Activated T-helper 1 cell treated with Interleukin-2 at 50 U/mL for 16 hours (primary cell): Measurements from ENCODE around the gene AEBP2.
"Not testable (repeated sequence)": the region's sequence is repeated elsewhere in the genome, so short reads cannot be mapped to it uniquely, and the experiment has no call there.

Experiments used
- DNase-seq: peaks from one replicate; pipeline ENCODE4 v3.0.0-alpha.2; 2020; ENCODE audit warnings: low read depth

AEBP2 gene

GRCh38 chr12:19439059-19440018 lies at the start of gene AEBP2:
Gene AEBP2, plus strand, starts transcription at chr12:19439492. Its CDS starts 208 bp downstream, at chr12:19439700.
- DNase-seq, result peak; percentile 91

DNA sequence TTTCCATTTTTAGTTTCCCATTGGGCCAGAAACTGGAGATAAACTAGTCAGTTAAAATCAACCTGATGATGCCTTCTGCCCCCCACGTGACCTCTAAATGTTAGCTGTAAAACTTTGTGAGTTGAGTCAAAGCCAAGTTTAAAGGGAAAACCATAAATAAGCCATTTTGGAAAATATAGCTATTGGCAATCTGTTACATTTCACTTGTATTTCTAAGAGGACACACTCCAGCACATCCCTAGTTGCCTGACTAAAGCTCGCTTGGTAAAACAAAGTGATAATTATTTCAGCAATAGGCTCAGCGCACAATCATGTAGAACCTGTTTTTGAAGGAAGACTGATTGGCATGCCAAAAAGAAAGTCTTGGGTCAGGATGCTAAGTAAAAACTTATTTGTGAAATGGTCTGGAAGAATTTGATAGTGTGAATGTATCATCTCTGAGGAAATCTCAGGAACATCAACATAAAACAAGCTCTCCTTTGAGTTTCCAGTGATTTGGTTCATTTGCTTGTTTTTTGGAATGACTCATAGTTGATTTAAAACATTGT lies 49.2 kb upstream of the AEBP2 start:
- DNase-seq, result no peak

DNA sequence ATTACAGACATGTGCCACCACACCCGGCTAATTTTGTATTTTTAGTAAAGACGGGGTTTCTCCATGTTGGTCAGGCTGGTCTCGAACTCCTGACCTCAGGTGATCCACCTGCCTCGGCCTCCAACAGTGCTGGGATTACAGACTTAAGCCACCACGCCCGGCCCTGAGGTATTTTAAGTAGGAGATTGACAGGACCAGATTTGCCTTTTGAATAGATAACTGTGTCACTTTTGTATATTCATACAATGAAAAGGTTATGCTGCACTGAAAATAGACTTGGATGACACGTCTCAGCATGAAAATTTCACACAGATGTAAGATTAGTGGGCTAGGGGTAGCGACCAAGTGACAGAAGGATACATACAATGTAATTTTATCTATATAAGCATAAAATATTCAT lies 46.6 kb upstream of the AEBP2 start:
- DNase-seq, result not testable (repeated sequence)

DNA sequence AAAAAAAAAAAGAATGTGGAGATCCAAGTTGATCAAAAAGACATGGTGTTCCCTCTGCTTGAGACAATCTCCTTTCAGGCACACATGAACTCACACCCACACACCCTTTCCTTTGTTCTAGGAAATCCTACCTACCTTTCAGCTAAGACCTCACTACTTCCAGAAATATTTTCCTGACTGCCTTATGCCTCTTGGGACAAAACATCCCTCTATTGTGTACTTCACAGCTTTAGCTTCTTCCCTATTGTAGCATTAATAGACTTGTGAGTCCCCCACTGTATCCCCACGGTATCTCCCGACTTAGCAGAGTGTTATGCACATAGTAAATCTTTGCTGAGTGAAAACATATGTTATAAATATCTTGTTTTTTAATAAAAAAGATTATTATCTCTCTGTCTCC lies 44.9 kb upstream of the AEBP2 start:
- DNase-seq, result no peak

DNA sequence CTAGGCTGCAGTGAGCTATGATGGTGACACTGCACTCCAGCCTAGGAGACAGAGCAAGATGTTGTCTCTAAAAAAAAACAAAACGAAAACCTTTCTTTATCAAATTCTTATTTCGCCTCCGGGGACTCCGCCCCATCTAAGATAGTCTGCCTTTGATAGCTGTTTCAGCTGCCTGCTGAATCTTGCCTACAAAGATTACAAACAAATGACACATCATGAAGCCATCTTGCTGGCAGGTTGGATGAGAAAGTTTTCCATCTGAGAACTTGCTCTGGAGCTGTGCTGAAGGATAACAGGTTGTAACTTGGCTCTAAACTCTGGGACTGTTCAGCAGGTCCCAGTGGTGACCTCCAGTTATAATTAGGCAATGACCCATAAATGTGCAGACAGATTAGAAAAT lies 41.8 kb upstream of the AEBP2 start:
- DNase-seq, result no peak

GRCh38 chr12:19398376-19399363 lies 40.6 kb upstream of the AEBP2 start:
- DNase-seq, result no peak

GRCh38 chr12:19400649-19401285 lies 38.5 kb upstream of the AEBP2 start:
- not testable (repeated sequence) for DNase-seq

DNA sequence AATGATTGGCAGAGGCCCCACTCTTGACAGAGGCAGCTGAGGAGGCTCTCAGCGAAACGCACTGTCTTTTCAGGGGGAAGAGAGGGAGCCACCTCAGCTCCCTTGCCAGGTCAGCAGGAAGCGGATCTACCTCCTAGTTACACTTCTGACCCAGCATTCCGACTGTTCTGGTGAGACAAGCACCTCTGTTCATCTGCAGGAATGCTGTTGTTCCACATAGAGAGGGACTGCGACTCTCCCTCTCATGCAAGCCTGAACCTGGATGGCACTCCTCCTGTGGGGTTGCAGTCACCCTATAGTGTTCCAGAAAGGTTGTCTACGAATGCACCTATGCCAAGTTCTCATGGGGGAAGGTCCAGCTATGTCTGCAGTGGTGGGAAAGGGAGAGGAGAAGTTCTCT lies 37.1 kb upstream of the AEBP2 start:
- no peak for DNase-seq

- no peak for DNase-seq
Measured at GRCh38 chr12:19402743-19403431, 36.4 kb upstream of the AEBP2 start.

DNA sequence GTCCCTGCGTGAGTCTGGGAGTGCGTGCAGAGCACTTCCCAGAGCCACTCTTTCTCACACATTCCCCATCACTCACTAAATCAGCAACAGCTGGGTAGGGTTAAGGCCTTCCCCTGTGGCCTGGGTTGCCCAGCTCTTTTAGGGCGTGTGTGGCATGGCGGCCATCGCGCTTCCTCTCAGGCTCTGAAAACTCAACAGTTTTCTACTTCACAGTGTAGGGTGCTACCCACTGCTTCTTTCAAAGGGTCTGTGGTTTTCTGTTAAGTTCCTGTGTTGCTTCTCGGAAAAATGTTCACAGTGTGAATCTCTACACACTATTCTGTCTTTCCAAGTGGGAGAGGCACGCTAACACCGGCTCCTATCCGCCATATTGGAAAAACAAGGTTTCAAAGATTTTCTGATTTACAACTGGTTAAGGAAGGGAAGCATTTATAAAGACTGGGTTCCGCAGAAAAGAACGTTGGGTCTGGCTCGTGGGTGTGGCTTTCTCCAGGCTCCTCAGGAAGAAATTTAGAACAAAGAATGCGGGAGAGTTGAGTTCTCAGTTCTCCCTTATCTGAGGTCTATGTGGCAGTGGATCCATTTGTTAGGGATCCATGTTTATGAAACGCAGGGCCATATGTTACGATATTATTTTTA lies 34.9 kb upstream of the AEBP2 start:
- no peak for DNase-seq

DNA sequence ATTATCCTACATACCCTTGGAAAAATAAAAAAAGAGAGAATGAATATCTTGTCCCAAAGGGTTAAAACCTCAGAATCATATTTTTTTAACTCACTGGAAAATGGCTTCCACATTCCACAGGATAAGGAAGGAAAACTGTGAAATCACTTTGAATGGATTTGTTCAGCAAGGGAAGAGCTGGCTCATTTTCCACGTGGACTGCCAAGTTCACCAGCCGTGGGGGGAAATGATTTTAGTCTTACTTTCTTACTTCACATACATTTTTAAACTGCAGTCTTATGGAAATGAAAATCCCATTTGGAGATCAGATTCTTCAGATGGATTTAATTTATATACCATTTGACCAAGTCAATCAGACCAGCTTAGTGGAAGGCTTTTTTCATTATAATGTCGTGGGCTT lies 29.9 kb upstream of the AEBP2 start:
- DNase-seq, result no peak

DNA sequence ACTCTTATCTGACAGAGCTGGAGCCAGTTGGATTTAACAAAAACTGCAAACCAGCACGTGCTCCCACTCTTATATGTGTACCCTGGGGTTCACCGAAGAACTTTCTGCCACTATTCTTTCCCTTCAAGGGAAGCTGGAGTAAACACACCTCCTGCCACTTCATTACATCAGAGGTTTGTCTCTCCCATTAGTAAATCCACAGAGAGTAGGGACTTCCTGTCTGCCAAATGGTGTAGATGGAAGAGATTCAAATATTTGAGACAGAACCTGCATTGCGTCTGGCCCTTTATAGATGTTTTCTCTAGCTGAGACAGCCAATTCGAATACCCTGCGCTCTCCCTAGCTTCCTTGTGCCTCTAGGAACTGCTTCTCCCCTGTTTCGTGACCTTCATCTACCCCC lies 29.1 kb upstream of the AEBP2 start:
- DNase-seq, result no peak

- DNase-seq, result no peak
Measured at GRCh38 chr12:19410629-19411185, 28.6 kb upstream of the AEBP2 start.

DNA sequence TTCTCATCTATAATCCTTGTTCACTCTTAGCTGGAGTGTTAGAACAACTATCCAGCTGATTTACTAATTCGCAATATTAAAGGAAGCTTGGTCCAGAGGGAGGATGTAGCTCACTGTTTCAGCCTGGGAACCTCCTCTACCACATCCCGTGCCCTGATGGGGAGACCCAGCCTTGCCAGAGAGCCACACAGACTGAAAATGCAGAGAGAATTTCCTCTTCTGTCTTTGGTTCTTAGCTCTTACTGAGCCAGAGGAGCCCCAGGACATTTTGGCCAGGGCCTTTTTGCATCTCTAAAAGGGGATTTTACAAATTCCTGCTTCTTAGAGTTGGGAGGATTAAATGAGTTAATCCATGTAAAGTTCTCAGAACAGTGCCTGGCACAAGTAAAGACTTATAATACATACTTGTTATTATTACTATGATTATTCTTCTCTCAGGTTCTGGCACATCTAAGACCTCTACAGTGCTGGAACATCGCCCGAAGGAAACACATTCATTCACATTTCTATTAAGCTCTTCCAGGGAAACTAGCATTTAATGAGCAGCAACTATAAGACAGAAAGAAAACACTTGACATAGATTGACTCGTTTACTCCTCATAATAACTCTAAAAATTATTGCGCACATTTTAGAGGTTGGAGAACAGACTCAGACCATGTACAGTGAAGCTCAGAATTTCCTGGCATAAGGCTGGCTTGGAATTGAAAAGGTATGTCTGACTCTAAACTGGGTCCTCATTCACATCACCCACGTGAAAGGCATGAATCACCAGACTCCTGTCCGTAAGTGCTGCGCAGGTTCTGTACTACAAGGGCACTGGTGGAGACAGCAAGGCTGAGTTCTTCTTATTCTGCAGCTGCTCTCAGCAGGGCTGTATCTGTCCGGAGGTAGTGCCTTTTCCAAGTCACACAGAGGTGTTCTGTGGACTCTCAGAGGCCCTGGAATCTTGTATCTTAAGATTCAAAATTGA lies 27.8 kb upstream of the AEBP2 start:
- DNase-seq, result no peak

DNA sequence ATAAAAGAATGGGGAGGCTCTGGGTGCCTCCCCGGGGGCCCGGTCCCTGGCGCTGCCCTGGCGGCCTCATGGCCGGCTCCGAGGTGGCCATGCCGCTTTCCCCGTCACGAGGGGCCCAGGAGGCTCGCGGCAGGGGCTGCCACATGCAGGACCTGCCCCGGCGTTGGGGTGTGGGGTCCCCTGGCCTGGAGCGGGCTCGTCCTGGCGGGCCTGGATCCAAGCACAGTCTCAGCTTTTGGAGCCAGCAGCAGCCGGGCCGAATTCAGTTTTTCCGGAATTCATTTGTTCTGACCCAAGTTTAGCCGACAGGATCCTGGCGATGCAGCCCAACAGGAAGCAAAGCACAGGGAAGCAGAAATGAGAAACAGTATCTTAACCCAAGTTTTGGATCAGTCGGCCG lies 26.4 kb upstream of the AEBP2 start:
- DNase-seq, result no peak

- DNase-seq, result not testable (repeated sequence)
Measured at GRCh38 chr12:19413582-19413981, 25.7 kb upstream of the AEBP2 start.

GRCh38 chr12:19415563-19415962 lies 23.7 kb upstream of the AEBP2 start:
- no peak for DNase-seq

- DNase-seq, result no peak
Measured at GRCh38 chr12:19419086-19419485, 20.2 kb upstream of the AEBP2 start.
